GM04503 (cell line): ENCODE data around the gene WDR1.

Experiments used
- DNase-seq: peaks from one replicate; pipeline ENCODE4 v3.0.0-alpha.2; 2012; ENCODE audit warnings: low read depth

The WDR1 gene

GRCh38 chr4:10036807-10037342 is 79.7 kb downstream of the WDR1 start:
- no peak for DNase-seq

GRCh38 chr4:10035130-10035529 is 81.5 kb downstream of the WDR1 start:
- DNase-seq = no peak

GRCh38 chr4:10034612-10035104 is 81.9 kb downstream of the WDR1 start:
- DNase-seq = no peak

GRCh38 chr4:10034136-10034535 is 82.5 kb downstream of the WDR1 start:
- no peak for DNase-seq

GRCh38 chr4:10033191-10033881 is 83.3 kb downstream of the WDR1 start:
- no peak for DNase-seq

GRCh38 chr4:10032625-10033024 is 84.0 kb downstream of the WDR1 start:
- no peak for DNase-seq

- no peak for DNase-seq
Measured at GRCh38 chr4:10031668-10032590, 84.7 kb downstream of the WDR1 start.

- DNase-seq = no peak
Measured at GRCh38 chr4:10030972-10031667, 85.5 kb downstream of the WDR1 start.

GRCh38 chr4:10029403-10029802 is 87.2 kb downstream of the WDR1 start:
- DNase-seq = no peak

- DNase-seq = no peak
Measured at GRCh38 chr4:10028910-10029309, 87.7 kb downstream of the WDR1 start.

- DNase-seq = no peak
Measured at GRCh38 chr4:10026485-10026884, 90.1 kb downstream of the WDR1 start.

- no peak for DNase-seq
Measured at GRCh38 chr4:10025230-10025806, 91.3 kb downstream of the WDR1 start.
